ENCODE data around the gene GOLPH3L. TPM values are rescaled to one million over a fixed set of nuclear protein-coding genes. Genes with fewer than 3 reads are reported as not detected.
"Not testable (repeated sequence)": the region's sequence is repeated elsewhere in the genome, so short reads cannot be mapped to it uniquely, and the experiment has no call there.

The GOLPH3L gene
- total RNA-seq, 1 donor from 2014 or later = 17.3 TPM

GRCh38 chr1:150629115-150629928 is 67.6 kb downstream of the GOLPH3L start, which contains the start of gene ENSA:
TSS of gene ENSA (minus strand) at chr1:150629612. CDS start at chr1:150629470, 142 bp downstream.
- Mint-ChIP-seq H3K4me1 (peaks cover 3% of the 10 kb centered on the region), H3K36me3 (ENCODE audit: low read depth) (peaks cover 4% of the 10 kb centered on the region), H3K27ac (ENCODE audit: unreplicated experiment) (no peak within 1 kb of the TSS), H3K4me3 (no peak within 1 kb of the TSS), H3K9me3 (no peaks in the 10 kb centered on the region), H3K27me3 (ENCODE audit: low read depth) (no peaks in the 10 kb centered on the region)
- TF ChIP-seq CTCF (conservative IDR thresholded peaks at IDR 0.05) = no peak
- DNase-seq (ENCODE audit: low read depth, low spot score) = peak; percentile 88

- peaks cover 4% of the 10 kb centered on the region for H3K36me3 Mint-ChIP-seq (ENCODE audit: low read depth)
- H3K4me1 Mint-ChIP-seq = peaks cover 3% of the 10 kb centered on the region
- H3K9me3 Mint-ChIP-seq = no peaks in the 10 kb centered on the region
- H3K27me3 Mint-ChIP-seq (ENCODE audit: low read depth) = no peaks in the 10 kb centered on the region
- DNase-seq (ENCODE audit: low read depth, low spot score) = no peak
- H3K27ac Mint-ChIP-seq (ENCODE audit: unreplicated experiment) = no peak overlapping the region
- H3K4me3 Mint-ChIP-seq = no peak overlapping the region
- TF ChIP-seq CTCF (conservative IDR thresholded peaks at IDR 0.05) = no peak
Measured at GRCh38 chr1:150628766-150629114, 68.2 kb downstream of the GOLPH3L start.

GRCh38 chr1:150627826-150628410 is 69.0 kb downstream of the GOLPH3L start:
- H3K4me1 Mint-ChIP-seq = peaks cover 3% of the 10 kb centered on the region
- no peak for DNase-seq (ENCODE audit: low read depth, low spot score)
- H3K36me3 Mint-ChIP-seq (ENCODE audit: low read depth) = peaks cover 4% of the 10 kb centered on the region
- no peaks in the 10 kb centered on the region for H3K9me3 Mint-ChIP-seq
- no peak overlapping the region for H3K4me3 Mint-ChIP-seq
- H3K27me3 Mint-ChIP-seq (ENCODE audit: low read depth) = no peaks in the 10 kb centered on the region
- no peak overlapping the region for H3K27ac Mint-ChIP-seq (ENCODE audit: unreplicated experiment)
- TF ChIP-seq CTCF (conservative IDR thresholded peaks at IDR 0.05) = no peak

- no peaks in the 10 kb centered on the region for H3K9me3 Mint-ChIP-seq
- H3K27ac Mint-ChIP-seq (ENCODE audit: unreplicated experiment) = no peak overlapping the region
- peaks cover 7% of the 10 kb centered on the region for H3K4me1 Mint-ChIP-seq
- TF ChIP-seq CTCF (conservative IDR thresholded peaks at IDR 0.05) = no peak
- no peak for DNase-seq (ENCODE audit: low read depth, low spot score)
- peak overlapping the region; percentile 43 for H3K4me3 Mint-ChIP-seq
- H3K36me3 Mint-ChIP-seq (ENCODE audit: low read depth) = peaks cover 4% of the 10 kb centered on the region
- no peaks in the 10 kb centered on the region for H3K27me3 Mint-ChIP-seq (ENCODE audit: low read depth)
Measured at GRCh38 chr1:150626150-150626549, 70.8 kb downstream of the GOLPH3L start.

GRCh38 chr1:150624546-150624945 is 72.4 kb downstream of the GOLPH3L start:
- not testable (repeated sequence) for H3K36me3 Mint-ChIP-seq (ENCODE audit: low read depth); H3K9me3 Mint-ChIP-seq; H3K27ac Mint-ChIP-seq (ENCODE audit: unreplicated experiment); H3K27me3 Mint-ChIP-seq (ENCODE audit: low read depth); H3K4me1 Mint-ChIP-seq; DNase-seq (ENCODE audit: low read depth, low spot score)
- H3K4me3 Mint-ChIP-seq = peak overlapping the region; percentile 41

- H3K36me3 Mint-ChIP-seq (ENCODE audit: low read depth); H3K9me3 Mint-ChIP-seq; DNase-seq (ENCODE audit: low read depth, low spot score); H3K27ac Mint-ChIP-seq (ENCODE audit: unreplicated experiment); H3K27me3 Mint-ChIP-seq (ENCODE audit: low read depth); H3K4me1 Mint-ChIP-seq; H3K4me3 Mint-ChIP-seq: not testable (repeated sequence)
Measured at GRCh38 chr1:150624134-150624533, 72.8 kb downstream of the GOLPH3L start.
